ENCODE data around the gene CGREF1. TPM values are rescaled to one million over a fixed set of nuclear protein-coding genes. Genes with fewer than 3 reads are reported as not detected.
"Not testable (repeated sequence)": the region's sequence is repeated elsewhere in the genome, so short reads cannot be mapped to it uniquely, and the experiment has no call there.

Gene CGREF1
- total RNA-seq, 4 donors from 2014 or later = 0.50 to 1.4 (median 0.92) TPM; not detected in 1

- TF ChIP-seq CTCF (IDR thresholded peaks at IDR 0.05) = no peak
- no peak for TF ChIP-seq EP300 (IDR thresholded peaks at IDR 0.05)
- TF ChIP-seq POLR2AphosphoS5 (IDR thresholded peaks at IDR 0.05) = no peak
- TF ChIP-seq POLR2A (IDR thresholded peaks at IDR 0.05; ENCODE audit: low read depth) = no peak
- Histone ChIP-seq H3K27me3 (peaks cover 0 to 21% (median 8%) of the 10 kb centered on the region in 4 donors), H3K27ac (replicated peaks in 1 of 4) (no peak overlapping the region), H3K4me1 (peaks cover 9 to 27% (median 25%) of the 10 kb centered on the region in 4 donors), H3K9me3 (no peaks in the 10 kb centered on the region), H3K36me3 (no peaks in the 10 kb centered on the region), H3K4me3 (peak overlapping the region in 3 of 4 donors; percentile 63 to 84 (median 73))
- DNase-seq (ENCODE audit: extremely low spot score) = no peak
- intact Hi-C loops (cut with DNase I) = no loop called here
- 99% methylated on average over 6 of the region's 7 CpGs for WGBS
Measured at GRCh38 chr2:27122791-27123190, 3.9 kb upstream of the CGREF1 start.

GRCh38 chr2:27121906-27122305 lies 3.0 kb upstream of the CGREF1 start:
- Histone ChIP-seq H3K36me3 (no peaks in the 10 kb centered on the region), H3K4me3 (no peak overlapping the region), H3K27me3 (peaks cover 0 to 30% (median 12%) of the 10 kb centered on the region in 4 donors), H3K9me3 (no peaks in the 10 kb centered on the region), H3K27ac (replicated peaks in 1 of 4) (no peak overlapping the region), H3K4me1 (peaks cover 9 to 27% (median 25%) of the 10 kb centered on the region in 4 donors)
- WGBS = 100% methylated on average over 2 of the region's 2 CpGs
- TF ChIP-seq CTCF (IDR thresholded peaks at IDR 0.05) (no peak), POLR2AphosphoS5 (IDR thresholded peaks at IDR 0.05) (no peak), POLR2A (IDR thresholded peaks at IDR 0.05; ENCODE audit: low read depth) (no peak), EP300 (IDR thresholded peaks at IDR 0.05) (no peak)
- intact Hi-C loops (cut with DNase I) = no loop called here
- DNase-seq (ENCODE audit: extremely low spot score) = no peak

GRCh38 chr2:27119330-27119670 lies 372 bp upstream of the CGREF1 start:
- Histone ChIP-seq H3K27me3 (peaks cover 0 to 41% (median 13%) of the 10 kb centered on the region in 4 donors), H3K4me1 (peaks cover 9 to 27% (median 25%) of the 10 kb centered on the region in 4 donors), H3K4me3 (peak overlapping the region; percentile 43 to 60 (median 48))
- intact Hi-C loops (cut with DNase I); H3K36me3 ChIP-seq; H3K9me3 ChIP-seq; H3K27ac ChIP-seq (replicated peaks in 1 of 4); DNase-seq (ENCODE audit: extremely low spot score): not testable (repeated sequence)
- WGBS = 79% methylated on average over 8 of the region's 8 CpGs

- H3K27ac ChIP-seq (replicated peaks in 1 of 4) = no peak overlapping the region
- 43% methylated on average over 11 of the region's 14 CpGs for WGBS
- peak overlapping the region; percentile 43 to 60 (median 48) for H3K4me3 ChIP-seq
- intact Hi-C loops (cut with DNase I) = no loop called here
- no peaks in the 10 kb centered on the region for H3K36me3 ChIP-seq
- no peaks in the 10 kb centered on the region for H3K9me3 ChIP-seq
- DNase-seq (ENCODE audit: extremely low spot score) = no peak
- TF ChIP-seq CTCF (IDR thresholded peaks at IDR 0.05) (no peak), EP300 (IDR thresholded peaks at IDR 0.05) (no peak), POLR2A (IDR thresholded peaks at IDR 0.05; ENCODE audit: low read depth) (no peak), POLR2AphosphoS5 (IDR thresholded peaks at IDR 0.05) (no peak)
- H3K4me1 ChIP-seq = peaks cover 5 to 17% (median 16%) of the 10 kb centered on the region in 4 donors
- H3K27me3 ChIP-seq = peaks cover 0 to 41% (median 13%) of the 10 kb centered on the region in 4 donors
Measured at GRCh38 chr2:27117995-27118524, 868 bp downstream of the CGREF1 start.

- no peak for DNase-seq (ENCODE audit: extremely low spot score)
- H3K9me3 ChIP-seq = no peaks in the 10 kb centered on the region
- 66% methylated on average over 2 of the region's 2 CpGs for WGBS
- TF ChIP-seq CTCF (IDR thresholded peaks at IDR 0.05) (no peak), POLR2A (IDR thresholded peaks at IDR 0.05; ENCODE audit: low read depth) (no peak), POLR2AphosphoS5 (IDR thresholded peaks at IDR 0.05) (no peak), EP300 (IDR thresholded peaks at IDR 0.05) (no peak)
- H3K4me3 ChIP-seq = no peak overlapping the region
- intact Hi-C loops (cut with DNase I) = no loop called here
- H3K4me1 ChIP-seq = peaks cover 5 to 15% (median 14%) of the 10 kb centered on the region in 4 donors
- H3K27ac ChIP-seq (replicated peaks in 1 of 4) = no peak overlapping the region
- peaks cover 0 to 41% (median 13%) of the 10 kb centered on the region in 4 donors for H3K27me3 ChIP-seq
- H3K36me3 ChIP-seq = no peaks in the 10 kb centered on the region
Measured at GRCh38 chr2:27115519-27115918, 3.4 kb downstream of the CGREF1 start.

- 92% methylated on average over 47 of the region's 49 CpGs for WGBS
- peaks cover 0 to 20% (median 0%) of the 10 kb centered on the region in 4 donors for H3K27me3 ChIP-seq
- H3K36me3 ChIP-seq; H3K27ac ChIP-seq (replicated peaks in 1 of 4); H3K4me1 ChIP-seq; DNase-seq (ENCODE audit: extremely low spot score); H3K4me3 ChIP-seq; intact Hi-C loops (cut with DNase I); H3K9me3 ChIP-seq: not testable (repeated sequence)
Measured at GRCh38 chr2:27111392-27112078, 7.4 kb downstream of the CGREF1 start.

GRCh38 chr2:27110603-27111352 lies 8.2 kb downstream of the CGREF1 start:
- H3K4me1 ChIP-seq; intact Hi-C loops (cut with DNase I); DNase-seq (ENCODE audit: extremely low spot score); H3K27ac ChIP-seq (replicated peaks in 1 of 4); H3K9me3 ChIP-seq; H3K36me3 ChIP-seq; H3K4me3 ChIP-seq: not testable (repeated sequence)
- 86% methylated on average over 24 of the region's 24 CpGs for WGBS
- H3K27me3 ChIP-seq = peaks cover 0 to 20% (median 0%) of the 10 kb centered on the region in 4 donors
